Left cardiac atrium (tissue), 4 donors: ENCODE results near the gene FABP3. TPM values are rescaled to one million over a fixed set of nuclear protein-coding genes. Genes with fewer than 3 reads are reported as not detected.

ENCODE experiments used
- ATAC-seq, 2 donors: fragments of 200-7000 bp; cut with Tn5 transposase; one replicate each; pipeline ENCODE4 v1.9.1; 2020; ENCODE audit warnings: mild to moderate bottlenecking in 2 of 2, moderate library complexity in 2 of 2
- DNase-seq: peaks from one replicate; pipeline ENCODE4 v3.0.0-alpha.2; 2020
- intact Hi-C, 2 donors: fragments of 100-400 bp; cut with DNase I; formaldehyde crosslinking; loops; one replicate each; pipeline versions ENCODE4 v1.14.1 to v1.15.1; 2022 to 2023
- total RNA-seq, 2 donors: library from RNA; stranded (reverse); fragmentation: NEBNext Ultra II Directional; extraction: Animal tissue kit (Norgen Biotek cat#: 25700); gene quantifications; one replicate each; pipeline ENCODE4 v1.2.1, GENCODE V29; 2021
- donor health status: DM: no; HTN: yes; CAD: no.
- donor health status: DM: no; HTN: yes; CAD: no; lungs with severe emphysema.
- donor health status: DM: yes; HTN: yes; CAD: no.
- donor health status: Dilated cardiomyopathy.

The FABP3 gene
- total RNA-seq, 2 donors from 2014 or later = 2,432 to 3,075 TPM

- intact Hi-C loops = loop anchor here (5.0 to 10.0 kb wide), 2 partner anchors 152 to 155 kb away; no protein-coding TSS in a partner anchor
- ATAC-seq = no peak
- DNase-seq = no peak
These were observed 36.0 kb downstream of the FABP3 start for GRCh38 chr1:31336687-31337467.

DNA sequence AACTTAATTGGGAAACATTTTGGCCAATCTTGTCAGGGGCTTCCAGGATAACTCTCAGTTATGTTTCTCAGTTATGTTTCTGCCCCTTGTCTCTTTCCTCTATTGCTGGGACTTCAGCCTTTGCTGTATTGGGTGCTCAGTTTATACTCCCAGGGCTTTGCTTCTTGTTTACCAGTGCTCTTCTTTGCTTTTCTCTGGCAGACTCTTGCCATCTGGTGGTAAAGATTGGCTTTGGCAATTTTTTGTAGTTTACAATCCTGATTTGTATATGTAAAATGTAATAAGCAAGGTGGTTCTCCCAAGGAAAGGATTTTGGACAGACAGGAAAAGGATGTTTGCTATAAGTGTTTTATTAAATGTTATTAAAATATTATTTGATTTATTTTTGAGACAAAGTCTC is 37.9 kb downstream of the FABP3 start:
- no peak for DNase-seq
- intact Hi-C loops = loop anchor here (5.0 to 10.0 kb wide), 2 partner anchors 150 to 153 kb away; no protein-coding TSS in a partner anchor
- ATAC-seq = peak; percentile 19 to 38

DNA sequence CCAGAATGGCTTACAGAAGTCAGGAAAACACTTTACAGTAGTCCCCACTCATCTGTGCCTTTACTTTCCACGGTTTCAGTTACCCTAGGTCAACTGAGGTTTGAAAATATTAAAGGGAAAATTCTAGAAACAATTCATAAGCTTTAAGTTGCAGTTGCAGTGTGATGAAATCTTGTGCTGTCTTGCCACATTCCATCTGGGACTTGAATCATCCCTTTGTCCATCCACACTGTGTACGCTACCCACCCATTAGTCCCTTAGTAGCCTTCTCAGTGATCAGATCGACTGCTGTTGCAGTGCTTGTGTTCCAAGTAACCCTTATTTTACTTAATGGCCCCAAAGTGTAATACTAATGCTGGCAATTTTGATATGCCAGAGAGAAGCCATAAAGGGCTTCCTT is 45.5 kb downstream of the FABP3 start:
- ATAC-seq = no peak
- no peak for DNase-seq
- intact Hi-C loops = no loop called here

GRCh38 chr1:31326461-31326860 is 46.4 kb downstream of the FABP3 start:
- DNase-seq = no peak
- peak in 1 of 2 donors; percentile 57 for ATAC-seq
- intact Hi-C loops = no loop called here

- no peak for DNase-seq
- ATAC-seq = no peak
- intact Hi-C loops = no loop called here
These were observed 47.9 kb downstream of the FABP3 start for GRCh38 chr1:31324992-31325391.

DNA sequence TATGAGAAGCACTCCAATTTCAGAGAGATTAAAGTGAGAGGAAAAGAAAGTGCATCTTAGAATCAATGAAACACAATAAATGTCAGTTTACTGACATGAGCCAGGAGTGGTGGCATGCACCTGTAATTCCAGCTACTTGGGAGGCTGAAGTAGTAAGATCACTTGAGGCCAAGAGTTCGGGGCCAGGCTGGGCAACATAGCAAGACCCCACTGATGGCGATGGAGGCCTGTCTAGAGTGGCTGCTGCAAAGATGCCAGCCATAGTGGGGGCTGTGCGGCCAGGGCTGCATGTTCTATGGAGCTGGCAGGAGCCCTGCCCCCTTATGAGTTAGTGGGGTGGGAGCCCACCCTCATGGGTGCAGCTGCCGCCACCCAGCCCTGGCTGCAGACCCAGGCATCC is 48.8 kb downstream of the FABP3 start:
- DNase-seq = no peak
- ATAC-seq = no peak
- intact Hi-C loops = no loop called here

DNA sequence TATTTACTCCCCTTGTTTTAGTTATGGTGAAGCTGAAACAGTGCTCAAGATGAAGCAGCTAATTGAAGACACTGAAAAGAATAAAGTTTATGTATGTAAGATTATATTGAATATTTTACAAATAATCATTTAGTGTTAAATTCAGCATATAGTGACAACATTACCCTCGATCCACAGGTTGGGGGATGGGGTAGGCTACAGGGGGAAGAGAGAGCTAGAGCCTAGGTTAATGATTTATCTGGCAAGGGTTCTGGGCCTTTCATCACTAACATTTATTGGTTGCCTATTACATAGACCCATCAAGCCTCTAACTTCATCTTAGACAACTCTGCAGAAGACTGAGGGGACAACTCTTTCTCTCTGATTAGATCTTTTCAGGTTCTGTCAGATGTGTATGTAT is 54.7 kb downstream of the FABP3 start:
- intact Hi-C loops = no loop called here

DNA sequence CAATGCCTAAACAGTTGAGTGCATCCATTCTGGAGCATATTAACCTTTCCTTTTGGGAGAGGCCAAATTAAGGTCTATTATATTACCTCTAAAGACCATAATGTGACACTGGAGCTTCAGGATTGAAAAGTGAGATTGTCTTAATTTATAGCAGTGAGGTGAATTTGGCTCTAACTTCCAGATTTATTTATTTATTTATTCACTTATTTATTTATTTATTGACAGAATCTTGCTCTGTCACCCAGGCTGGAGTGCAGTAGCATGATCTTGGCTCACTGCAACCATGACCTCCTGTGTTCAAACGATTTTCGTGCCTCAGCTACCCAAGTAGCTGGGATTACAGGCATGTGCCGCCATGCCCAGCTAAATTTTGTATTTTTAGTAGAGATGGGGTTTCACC is 57.0 kb downstream of the FABP3 start:
- intact Hi-C loops = no loop called here
- ATAC-seq (no peak), DNase-seq (no peak)

More for the DNA sequence above, 54.7 kb downstream of the FABP3 start:
- DNase-seq (no peak), ATAC-seq (no peak)

Other genes starting within 250 kb of the FABP3 start
- gene NKAIN1, start 133.2 kb downstream of the FABP3 start, total RNA-seq = under 1 TPM in 1 of 2 donors, not detected in 1; 0.15 TPM
- 10 to 100 TPM; 24.2 to 28.6 TPM for gene SNRNP40, start 76.3 kb downstream of the FABP3 start, total RNA-seq
- 10 to 100 TPM; 14.4 to 15.7 TPM for gene ZCCHC17, start 76.0 kb downstream of the FABP3 start, total RNA-seq
- 1 to 10 TPM; 2.4 to 2.9 TPM for gene SERINC2, start 40.1 kb upstream of the FABP3 start, total RNA-seq
- 100 to 1,000 TPM; 128 to 175 TPM for gene TINAGL1, start 203.4 kb upstream of the FABP3 start, total RNA-seq
- under 1 TPM; 0.42 to 0.44 TPM for gene HCRTR1, start 244.6 kb upstream of the FABP3 start, total RNA-seq